Upper lobe of left lung (tissue), 6 donors: ENCODE results near the gene SAFB. TPM values are rescaled to one million over a fixed set of nuclear protein-coding genes. Genes with fewer than 3 reads are reported as not detected.

Source experiments
- ATAC-seq, 2 donors: fragments of 200-7000 bp; cut with Tn5 transposase; one replicate each; pipeline ENCODE4 v1.9.1; 2022; ENCODE audit warnings: mild to moderate bottlenecking in 2 of 2, moderate library complexity in 2 of 2; ENCODE audit not compliant: low FRiP score in 2 of 2
- DNase-seq, 2 donors: peaks; one replicate each; pipeline ENCODE4 v3.0.0-alpha.2; 2019 to 2020
- H3K27ac ChIP-seq, 4 donors: fragments of 200-600 bp; sonication (generic); one replicate each; pipeline ENCODE4 v1.5.1; 2016 to 2019
- H3K27me3 ChIP-seq, 4 donors: fragments of 200-600 bp; sonication (generic); one replicate each; pipeline ENCODE4 v1.5.1; 2017 to 2019
- H3K36me3 ChIP-seq, 4 donors: fragments of 200-600 bp; sonication (generic); one replicate each; pipeline ENCODE4 v1.5.1; 2016 to 2019
- H3K4me1 ChIP-seq, 4 donors: fragments of 200-600 bp; sonication (generic); one replicate each; pipeline ENCODE4 v1.5.1; 2018 to 2019
- H3K4me3 ChIP-seq, 4 donors: fragments of 200-600 bp; sonication (generic); one replicate each; pipeline ENCODE4 v1.5.1; 2017 to 2019; ENCODE audit warnings: mild to moderate bottlenecking in 2 of 4, moderate library complexity in 1 of 4
- H3K9me3 ChIP-seq, 4 donors: fragments of 200-600 bp; sonication (generic); one replicate each; pipeline ENCODE4 v1.5.1; 2018 to 2019
- CTCF ChIP-seq, 6 experiments: fragments of 450-650 bp in 4 of 6; fragments of 200-600 bp in 2 of 6; sonication (generic) in 2 of 6; IDR thresholded peaks; one replicate each; pipeline ENCODE4 v1.5.1; 2016 to 2019; ENCODE audit warnings: antibody characterized with exemption in 6 of 6
- EP300 ChIP-seq, 4 donors: sonication (generic); formaldehyde crosslinking; IDR thresholded peaks; one replicate each; pipeline ENCODE4 v1.5.1; 2017; ENCODE audit warnings: antibody characterized with exemption in 4 of 4, control low read depth in 2 of 4
- POLR2A ChIP-seq, 4 donors: fragments of 450-650 bp; IDR thresholded peaks; one replicate each; pipeline ENCODE4 v1.5.1; 2016 to 2017; ENCODE audit warnings: antibody characterized with exemption in 4 of 4, mild to moderate bottlenecking in 2 of 4
- POLR2AphosphoS5 ChIP-seq, 2 donors: sonication (generic); formaldehyde crosslinking; IDR thresholded peaks; one replicate each; pipeline ENCODE4 v1.5.1; 2017; ENCODE audit warnings: antibody characterized with exemption in 2 of 2
- WGBS, 2 donors: methylation state at CpG; one replicate each; pipeline ENCODE4 v1.1.5; 2017 to 2018; 5-methylcytosine and 5-hydroxymethylcytosine counted together
- total RNA-seq, 6 donors: library from RNA; depleted of rRNA in 4 of 6; stranded (reverse); fragments of >200 nt in 4 of 6; gene quantifications; one replicate each; pipeline versions ENCODE4 v1.1.0 to v1.2.1, GENCODE V29; 2016 to 2021
- donor health status: DM: no; HTN: no; CAD: no; lungs with moderate emphysema.
- donor health status: DM: no; HTN: yes; CAD: no; lungs with severe emphysema.

SAFB gene
- total RNA-seq, 6 donors from 2014 or later: 66.4 to 524 (median 113) TPM

- Histone ChIP-seq H3K4me3 (no peak overlapping the region), H3K36me3 (peaks cover 0 to 25% (median 7%) of the 10 kb centered on the region in 4 donors), H3K4me1 (peaks cover 51 to 63% (median 54%) of the 10 kb centered on the region in 4 donors), H3K27me3 (no peaks in the 10 kb centered on the region), H3K9me3 (no peaks in the 10 kb centered on the region), H3K27ac (no peak overlapping the region)
- WGBS, 2 donors: 72 to 76% methylated on average over 5 of the region's 5 CpGs
- DNase-seq (no peak), ATAC-seq (no peak)
- no peak for TF ChIP-seq EP300 (IDR thresholded peaks at IDR 0.05)
Observed at GRCh38 chr19:5632657-5633056, 9.8 kb downstream of the SAFB start.

- no peak overlapping the region for H3K27ac ChIP-seq
Observed at GRCh38 chr19:5635427-5635826, 12.5 kb downstream of the SAFB start.

GRCh38 chr19:5637971-5638370 lies 15.1 kb downstream of the SAFB start:
- DNase-seq: no peak
- Histone ChIP-seq H3K27me3 (no peaks in the 10 kb centered on the region), H3K9me3 (no peaks in the 10 kb centered on the region), H3K4me1 (peaks cover 4 to 30% (median 17%) of the 10 kb centered on the region in 4 donors), H3K4me3 (no peak overlapping the region), H3K27ac (no peak overlapping the region), H3K36me3 (peaks cover 0 to 20% (median 13%) of the 10 kb centered on the region in 4 donors)
- ATAC-seq: no peak
- 65 to 74% methylated on average over 1 of the region's 1 CpG for WGBS, 2 donors
- TF ChIP-seq POLR2AphosphoS5 (IDR thresholded peaks at IDR 0.05) (no peak), EP300 (IDR thresholded peaks at IDR 0.05) (no peak), CTCF (IDR thresholded peaks at IDR 0.05) (no peak), POLR2A (IDR thresholded peaks at IDR 0.05) (no peak)

More at GRCh38 chr19:5635427-5635826, 12.5 kb downstream of the SAFB start:
- WGBS, 2 donors: 83 to 84% methylated on average over 6 of the region's 6 CpGs
- peaks cover 0 to under 1% (median 0%) of the 10 kb centered on the region in 4 donors for H3K36me3 ChIP-seq
- H3K4me3 ChIP-seq: no peak overlapping the region
- no peaks in the 10 kb centered on the region for H3K27me3 ChIP-seq
- no peaks in the 10 kb centered on the region for H3K9me3 ChIP-seq
- peaks cover 26 to 45% (median 40%) of the 10 kb centered on the region in 4 donors for H3K4me1 ChIP-seq
- no peak for ATAC-seq
- TF ChIP-seq CTCF (IDR thresholded peaks at IDR 0.05): no peak
- TF ChIP-seq POLR2A (IDR thresholded peaks at IDR 0.05): no peak
- no peak for TF ChIP-seq POLR2AphosphoS5 (IDR thresholded peaks at IDR 0.05)
- TF ChIP-seq EP300 (IDR thresholded peaks at IDR 0.05): no peak
- DNase-seq: no peak

- H3K9me3 ChIP-seq: no peaks in the 10 kb centered on the region
- H3K4me3 ChIP-seq: no peak overlapping the region
- peaks cover 15 to 52% (median 35%) of the 10 kb centered on the region in 4 donors for H3K36me3 ChIP-seq
- peaks cover 0 to 26% (median 8%) of the 10 kb centered on the region in 4 donors for H3K4me1 ChIP-seq
- 84 to 92% methylated on average over 4 of the region's 4 CpGs for WGBS, 2 donors
- no peak overlapping the region for H3K27ac ChIP-seq
- ATAC-seq (no peak), DNase-seq (no peak)
- no peaks in the 10 kb centered on the region for H3K27me3 ChIP-seq
- TF ChIP-seq POLR2A (IDR thresholded peaks at IDR 0.05): no peak
- TF ChIP-seq POLR2AphosphoS5 (IDR thresholded peaks at IDR 0.05): no peak
- no peak for TF ChIP-seq CTCF (IDR thresholded peaks at IDR 0.05)
- no peak for TF ChIP-seq EP300 (IDR thresholded peaks at IDR 0.05)
Observed at GRCh38 chr19:5641171-5641570, 18.3 kb downstream of the SAFB start.

GRCh38 chr19:5642204-5642603 lies 19.3 kb downstream of the SAFB start:
- H3K9me3 ChIP-seq: no peaks in the 10 kb centered on the region
- WGBS, 2 donors: 76 to 93% methylated on average over 2 of the region's 2 CpGs
- H3K27me3 ChIP-seq: no peaks in the 10 kb centered on the region
- H3K4me3 ChIP-seq: no peak overlapping the region
- DNase-seq: no peak
- H3K36me3 ChIP-seq: peaks cover 25 to 62% (median 46%) of the 10 kb centered on the region in 4 donors
- no peak overlapping the region for H3K27ac ChIP-seq
- ATAC-seq: no peak
- H3K4me1 ChIP-seq: peaks cover 0 to 20% (median 8%) of the 10 kb centered on the region in 4 donors
- TF ChIP-seq POLR2A (IDR thresholded peaks at IDR 0.05) (no peak), CTCF (IDR thresholded peaks at IDR 0.05) (no peak), POLR2AphosphoS5 (IDR thresholded peaks at IDR 0.05) (no peak), EP300 (IDR thresholded peaks at IDR 0.05) (no peak)
